ENCODE measurements around the gene GZMM.

- TF ChIP-seq CTCF (IDR thresholded peaks at IDR 0.05) (no peak), POLR2AphosphoS5 (IDR thresholded peaks at IDR 0.05) (no peak), EP300 (IDR thresholded peaks at IDR 0.05) (no peak)
These were observed 24.4 kb upstream of the GZMM start for GRCh38 chr19:519449-519865.
